ENCODE results near the gene PCNX2. TPM values are rescaled to one million over a fixed set of nuclear protein-coding genes. Genes with fewer than 3 reads are reported as not detected.

Gene PCNX2
- total RNA-seq, 2 experiments from 2014 or later, result 46.4 to 49.4 TPM

- H3K27ac Mint-ChIP-seq, result no peak overlapping the region
- H3K27me3 Mint-ChIP-seq, result no peaks in the 10 kb centered on the region
- H3K36me3 ChIP-seq (ENCODE audit: insufficient read depth, low read length), result no peaks in the 10 kb centered on the region
- H3K4me1 Mint-ChIP-seq (ENCODE audit: low read depth), result peaks cover 43% of the 10 kb centered on the region
- H3K36me3 Mint-ChIP-seq (ENCODE audit: low read depth), result peaks cover 19% of the 10 kb centered on the region
- no peaks in the 10 kb centered on the region for H3K9me3 ChIP-seq (ENCODE audit: control insufficient read depth in 1 of 2, insufficient read depth in 1 of 2, low read length in 2 of 2)
- no peak overlapping the region for H3K4me3 Mint-ChIP-seq
- intact Hi-C loops (cut with DNase I, micrococcal nuclease), result no loop called here
- ATAC-seq (ENCODE audit: poor library complexity) (no peak), DNase-seq (no peak)
- no peak for TF ChIP-seq CTCF (IDR thresholded peaks at IDR 0.05)
- no peaks in the 10 kb centered on the region for H3K27me3 ChIP-seq (ENCODE audit: control insufficient read depth in 1 of 2, insufficient read depth in 2 of 2, low read length in 2 of 2)
- POLR2A ChIA-PET, result no interaction called here
- no peak overlapping the region for H3K27ac ChIP-seq (ENCODE audit: low read depth in 1 of 2, low read length in 2 of 2)
- H3K4me3 ChIP-seq (ENCODE audit: low read length), result no peak overlapping the region
- CTCF ChIA-PET, result no interaction called here
- H3K9me3 Mint-ChIP-seq, result no peaks in the 10 kb centered on the region
- peaks cover 22% of the 10 kb centered on the region for H3K4me1 ChIP-seq (ENCODE audit: insufficient read depth, low read length)
Observed at GRCh38 chr1:233277637-233278606, 17.6 kb downstream of the PCNX2 start.

GRCh38 chr1:233269656-233270055 is 25.9 kb downstream of the PCNX2 start:
- Mint-ChIP-seq H3K4me1 (ENCODE audit: low read depth) (peaks cover 9% of the 10 kb centered on the region), H3K9me3 (no peaks in the 10 kb centered on the region)

GRCh38 chr1:233268389-233269022 is 27.0 kb downstream of the PCNX2 start:
- CTCF ChIA-PET, result no interaction called here
- Histone ChIP-seq H3K4me1 (ENCODE audit: insufficient read depth, low read length) (no peaks in the 10 kb centered on the region), H3K27ac (ENCODE audit: low read depth in 1 of 2, low read length in 2 of 2) (no peak overlapping the region), H3K27me3 (ENCODE audit: control insufficient read depth in 1 of 2, insufficient read depth in 2 of 2, low read length in 2 of 2) (no peaks in the 10 kb centered on the region), H3K36me3 (ENCODE audit: insufficient read depth, low read length) (peaks cover 13% of the 10 kb centered on the region), H3K9me3 (ENCODE audit: control insufficient read depth in 1 of 2, insufficient read depth in 1 of 2, low read length in 2 of 2) (no peaks in the 10 kb centered on the region), H3K4me3 (ENCODE audit: low read length) (no peak overlapping the region)
- H3K4me1 Mint-ChIP-seq (ENCODE audit: low read depth), result peaks cover 5% of the 10 kb centered on the region
- DNase-seq, result no peak
- no peak overlapping the region for H3K27ac Mint-ChIP-seq
- no peak overlapping the region for H3K4me3 Mint-ChIP-seq
- peaks cover 31% of the 10 kb centered on the region for H3K36me3 Mint-ChIP-seq (ENCODE audit: low read depth)
- no peak for TF ChIP-seq CTCF (IDR thresholded peaks at IDR 0.05)
- no peaks in the 10 kb centered on the region for H3K27me3 Mint-ChIP-seq
- ATAC-seq (ENCODE audit: poor library complexity), result no peak
- POLR2A ChIA-PET, result no interaction called here
- intact Hi-C loops (cut with DNase I, micrococcal nuclease), result no loop called here
- no peaks in the 10 kb centered on the region for H3K9me3 Mint-ChIP-seq

More at GRCh38 chr1:233269656-233270055, 25.9 kb downstream of the PCNX2 start:
- Mint-ChIP-seq H3K27me3 (no peaks in the 10 kb centered on the region), H3K4me3 (no peak overlapping the region), H3K27ac (no peak overlapping the region), H3K36me3 (ENCODE audit: low read depth) (peaks cover 32% of the 10 kb centered on the region)
- TF ChIP-seq CTCF (IDR thresholded peaks at IDR 0.05), result no peak
- no peaks in the 10 kb centered on the region for H3K9me3 ChIP-seq (ENCODE audit: control insufficient read depth in 1 of 2, insufficient read depth in 1 of 2, low read length in 2 of 2)
- H3K4me1 ChIP-seq (ENCODE audit: insufficient read depth, low read length), result no peaks in the 10 kb centered on the region
- H3K27me3 ChIP-seq (ENCODE audit: control insufficient read depth in 1 of 2, insufficient read depth in 2 of 2, low read length in 2 of 2), result no peaks in the 10 kb centered on the region
- H3K4me3 ChIP-seq (ENCODE audit: low read length), result no peak overlapping the region
- ATAC-seq (ENCODE audit: poor library complexity) (no peak), DNase-seq (no peak)
- intact Hi-C loops (cut with DNase I, micrococcal nuclease), result no loop called here
- ChIA-PET CTCF (no interaction called here), POLR2A (no interaction called here)
- H3K27ac ChIP-seq (ENCODE audit: low read depth in 1 of 2, low read length in 2 of 2), result no peak overlapping the region
- H3K36me3 ChIP-seq (ENCODE audit: insufficient read depth, low read length), result peaks cover 13% of the 10 kb centered on the region
